ENCODE results near the gene ELFN1.
A peak's percentile ranks its signal among the peaks of the same experiment; 100 is the strongest.

The ELFN1 gene

GRCh38 chr7:1664711-1665548 lies 5.1 kb upstream of the ELFN1 start:
- no peak overlapping the region for H3K27ac ChIP-seq

DNA sequence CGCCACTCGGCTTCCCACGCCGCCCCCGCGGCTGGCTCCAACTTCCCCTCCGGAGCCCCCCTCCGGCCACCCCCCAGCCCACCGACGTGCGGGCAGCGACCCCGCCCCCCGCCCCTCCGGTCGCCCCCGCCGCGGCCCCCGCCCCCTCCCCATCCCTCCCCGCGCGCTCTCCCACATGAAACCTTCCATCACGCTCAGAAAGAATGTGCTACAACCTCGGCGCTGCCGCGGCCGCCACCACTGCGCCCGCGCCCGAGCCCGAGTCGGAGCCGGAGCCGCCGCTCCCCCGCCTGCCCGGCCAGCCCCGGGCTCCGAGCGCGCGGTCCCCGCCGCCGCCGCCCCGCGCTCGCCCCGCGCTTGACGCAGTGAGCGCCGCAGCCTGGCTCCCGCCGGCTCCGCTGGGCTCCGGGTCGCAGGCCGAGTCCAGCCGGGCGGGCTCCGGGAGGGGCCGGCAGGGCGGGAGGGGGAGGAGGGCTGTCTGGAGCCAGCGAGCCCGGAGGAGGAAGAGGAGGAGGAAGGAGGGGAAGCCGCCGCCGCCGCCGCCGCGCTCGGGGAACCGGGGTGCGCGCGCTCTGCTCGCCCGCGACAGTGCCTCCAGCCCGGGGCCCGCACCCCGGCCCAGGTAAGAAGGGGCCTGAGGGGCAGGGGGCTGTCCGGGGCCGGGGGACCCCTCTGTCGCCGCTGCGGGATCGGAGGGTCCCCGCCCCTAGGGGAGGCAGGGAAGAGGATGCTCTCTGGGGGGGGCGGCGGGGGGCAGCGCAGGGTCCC lies 4.3 kb upstream of the ELFN1 start:
- TF ChIP-seq, protein P1, sequence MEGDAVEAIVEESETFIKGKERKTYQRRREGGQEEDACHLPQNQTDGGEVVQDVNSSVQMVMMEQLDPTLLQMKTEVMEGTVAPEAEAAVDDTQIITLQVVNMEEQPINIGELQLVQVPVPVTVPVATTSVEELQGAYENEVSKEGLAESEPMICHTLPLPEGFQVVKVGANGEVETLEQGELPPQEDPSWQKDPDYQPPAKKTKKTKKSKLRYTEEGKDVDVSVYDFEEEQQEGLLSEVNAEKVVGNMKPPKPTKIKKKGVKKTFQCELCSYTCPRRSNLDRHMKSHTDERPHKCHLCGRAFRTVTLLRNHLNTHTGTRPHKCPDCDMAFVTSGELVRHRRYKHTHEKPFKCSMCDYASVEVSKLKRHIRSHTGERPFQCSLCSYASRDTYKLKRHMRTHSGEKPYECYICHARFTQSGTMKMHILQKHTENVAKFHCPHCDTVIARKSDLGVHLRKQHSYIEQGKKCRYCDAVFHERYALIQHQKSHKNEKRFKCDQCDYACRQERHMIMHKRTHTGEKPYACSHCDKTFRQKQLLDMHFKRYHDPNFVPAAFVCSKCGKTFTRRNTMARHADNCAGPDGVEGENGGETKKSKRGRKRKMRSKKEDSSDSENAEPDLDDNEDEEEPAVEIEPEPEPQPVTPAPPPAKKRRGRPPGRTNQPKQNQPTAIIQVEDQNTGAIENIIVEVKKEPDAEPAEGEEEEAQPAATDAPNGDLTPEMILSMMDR (conservative IDR thresholded peaks at IDR 0.05) = no peak
- no peak overlapping the region for H3K27ac ChIP-seq

More at GRCh38 chr7:1664711-1665548, 5.1 kb upstream of the ELFN1 start:
- TF ChIP-seq, protein P1 (conservative IDR thresholded peaks at IDR 0.05) = peak; percentile 90

- TF ChIP-seq, protein P1 (conservative IDR thresholded peaks at IDR 0.05) = no peak
- H3K27ac ChIP-seq = no peak overlapping the region
Measured at GRCh38 chr7:1666317-1666822, 3.7 kb upstream of the ELFN1 start.

DNA sequence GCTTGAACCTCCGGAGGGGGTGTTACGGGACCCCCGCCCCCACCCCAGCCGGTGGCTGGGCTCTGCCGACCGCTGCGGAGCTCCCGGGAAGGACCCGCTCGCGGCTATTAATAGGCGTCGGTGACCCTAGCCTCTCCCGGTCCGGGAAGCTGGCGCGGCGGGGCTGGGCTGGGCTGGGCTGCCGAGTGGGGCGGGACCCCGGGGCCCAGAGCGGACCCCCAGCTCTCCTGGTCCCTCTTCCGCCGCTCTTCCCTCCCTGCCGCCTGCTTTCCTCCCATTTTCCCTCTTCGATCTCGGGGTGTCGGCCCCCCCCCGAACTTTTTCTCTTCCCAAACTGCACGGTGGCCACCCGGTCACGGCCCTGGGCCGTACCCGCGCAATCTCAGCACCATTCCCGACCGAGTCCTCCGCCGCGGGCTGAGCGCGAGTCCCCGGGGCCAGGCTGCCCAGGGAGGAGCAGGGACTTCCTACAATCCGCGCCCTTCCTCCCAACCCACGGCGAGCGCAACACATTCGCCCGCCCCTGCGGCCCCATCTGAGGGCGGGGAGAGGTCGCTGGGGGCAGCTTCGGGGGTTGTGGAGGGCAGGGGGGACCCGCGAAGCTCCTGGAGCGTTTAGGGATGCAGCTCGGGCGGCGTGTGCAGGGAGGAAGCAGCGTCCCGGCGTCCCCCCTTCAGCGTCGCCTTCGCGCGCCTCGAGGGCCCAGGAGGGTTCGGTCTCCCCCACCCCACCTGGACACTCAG lies 3.1 kb upstream of the ELFN1 start:
- TF ChIP-seq, protein P1 (conservative IDR thresholded peaks at IDR 0.05) = no peak
- H3K27ac ChIP-seq = no peak overlapping the region

- TF ChIP-seq, protein P1 (conservative IDR thresholded peaks at IDR 0.05) = no peak
- no peak overlapping the region for H3K27ac ChIP-seq
Measured at GRCh38 chr7:1667566-1668395, 2.3 kb upstream of the ELFN1 start.

- H3K27ac ChIP-seq = no peak overlapping the region
- TF ChIP-seq, protein P1 (conservative IDR thresholded peaks at IDR 0.05) = no peak
Measured at GRCh38 chr7:1668396-1669063, 1.5 kb upstream of the ELFN1 start.
